Activated CD4-positive, alpha-beta memory T cell treated with anti-CD3 and anti-CD28 coated beads, Interleukin-2, amount 10 ng/mL, durations not matched to agents 7 days and 5 days (primary cell): ENCODE measurements around the gene HMGCR. TPM values are rescaled to one million over a fixed set of nuclear protein-coding genes. Genes with fewer than 3 reads are reported as not detected.
A peak's percentile ranks its signal among the peaks of the same experiment; 100 is the strongest.
"Not testable (repeated sequence)": the region's sequence is repeated elsewhere in the genome, so short reads cannot be mapped to it uniquely, and the experiment has no call there.

Experiments used
- CTCF ChIA-PET: fragments of 350-600 bp; sonication (Branson Sonifier 250); formaldehyde crosslinking; loops from one replicate; lab custom pipeline; 2021; ENCODE audit warnings: antibody characterized with exemption, inconsistent platforms; lab: Charles Lee
- POLR2A ChIA-PET: fragments of 350-600 bp; sonication (Branson Sonifier 250); formaldehyde crosslinking; loops from one replicate; lab custom pipeline; 2021; ENCODE audit warnings: antibody characterized with exemption; lab: Charles Lee
- DNase-seq: peaks from one replicate; pipeline ENCODE4 v3.0.0-alpha.2; 2020
- H3K27ac Mint-ChIP-seq: one replicate; pipeline ENCODE4 v1.8.0; 2021; ENCODE audit warnings: mild to moderate bottlenecking, mixed read lengths
- H3K27me3 Mint-ChIP-seq: one replicate; pipeline ENCODE4 v1.8.0; 2021; ENCODE audit warnings: mixed read lengths
- H3K36me3 Mint-ChIP-seq: one replicate; pipeline ENCODE4 v1.8.0; 2021; ENCODE audit warnings: low read depth, mixed read lengths
- H3K4me1 Mint-ChIP-seq: one replicate; pipeline ENCODE4 v1.8.0; 2021; ENCODE audit warnings: mixed read lengths
- H3K4me3 Mint-ChIP-seq: one replicate; pipeline ENCODE4 v1.8.0; 2021; ENCODE audit warnings: mild to moderate bottlenecking, mixed read lengths
- H3K9me3 Mint-ChIP-seq: one replicate; pipeline ENCODE4 v1.8.0; 2021; ENCODE audit warnings: mixed read lengths
- total RNA-seq, 2 experiments: library from RNA; stranded (reverse); gene quantifications; one replicate each; pipeline ENCODE4 v1.2.3, GENCODE V29; 2021

The HMGCR gene
- total RNA-seq, result 10 to 100 TPM; 86.7 to 94.5 TPM

GRCh38 chr5:75336615-75337336 is at the start of gene HMGCR:
Gene HMGCR (plus strand): TSS chr5:75337220. CDS start chr5:75342606, 5,386 bp downstream.
- CTCF ChIA-PET, result interaction anchor here (0.7 to 2.5 kb wide), 10 partner anchors 9 to 380 kb away, joined by 3 to 35 read pairs (median 4); partner anchors contain the start of genes ANKRD31 and POC5
- H3K9me3 Mint-ChIP-seq, result no peaks in the 10 kb centered on the region
- POLR2A ChIA-PET, result interaction anchor here (0.6 to 2.0 kb wide), 16 partner anchors 14 to 994 kb away, joined by 3 to 31 read pairs (median 4); partner anchors contain the start of genes ANKRD31, CERT1, GFM2 and NSA2
- DNase-seq, result peak; percentile 98
- peaks cover 35% of the 10 kb centered on the region for H3K4me1 Mint-ChIP-seq
- no peak within 1 kb of the TSS for H3K27ac Mint-ChIP-seq
- H3K27me3 Mint-ChIP-seq, result no peaks in the 10 kb centered on the region
- peaks cover 27% of the 10 kb centered on the region for H3K36me3 Mint-ChIP-seq
- no peak within 1 kb of the TSS for H3K4me3 Mint-ChIP-seq

- CTCF ChIA-PET, H3K4me3 Mint-ChIP-seq, H3K27ac Mint-ChIP-seq, H3K9me3 Mint-ChIP-seq, DNase-seq, H3K36me3 Mint-ChIP-seq, POLR2A ChIA-PET, H3K4me1 Mint-ChIP-seq: not testable (repeated sequence)
- peaks cover 20% of the 10 kb centered on the region for H3K27me3 Mint-ChIP-seq
These were observed 45.2 kb upstream of the HMGCR start for GRCh38 chr5:75291844-75292243.

- H3K4me1 Mint-ChIP-seq, result no peaks in the 10 kb centered on the region
- ChIA-PET POLR2A (no interaction called here), CTCF (no interaction called here)
- H3K9me3 Mint-ChIP-seq, result no peaks in the 10 kb centered on the region
- no peaks in the 10 kb centered on the region for H3K27me3 Mint-ChIP-seq
- no peaks in the 10 kb centered on the region for H3K36me3 Mint-ChIP-seq
- DNase-seq, result no peak
- no peak overlapping the region for H3K27ac Mint-ChIP-seq
- H3K4me3 Mint-ChIP-seq, result no peak overlapping the region
These were observed 36.9 kb upstream of the HMGCR start for GRCh38 chr5:75300084-75300483.

DNA sequence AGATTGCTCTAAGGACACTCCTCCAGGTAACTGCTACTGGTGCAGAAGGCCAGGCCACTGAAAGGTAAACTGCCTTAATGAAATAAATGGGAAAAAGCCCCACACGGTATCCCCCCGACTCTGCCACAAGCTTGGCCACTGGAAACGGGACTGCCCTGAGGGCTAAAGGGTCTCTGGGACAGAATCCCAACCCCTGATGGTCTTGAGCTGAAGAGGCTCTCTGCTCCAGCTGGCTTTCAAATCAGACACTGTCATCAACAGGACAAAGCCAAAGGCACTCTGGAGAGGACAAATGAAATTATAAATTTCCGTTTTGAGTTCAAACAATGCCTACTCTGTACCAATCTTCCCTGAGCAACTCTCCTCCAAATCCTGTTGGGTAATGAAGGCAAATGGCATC is 33.6 kb upstream of the HMGCR start:
- H3K4me1 Mint-ChIP-seq, result no peaks in the 10 kb centered on the region
- DNase-seq, result no peak
- ChIA-PET CTCF (no interaction called here), POLR2A (no interaction called here)
- no peaks in the 10 kb centered on the region for H3K36me3 Mint-ChIP-seq
- peaks cover 2% of the 10 kb centered on the region for H3K27me3 Mint-ChIP-seq
- no peak overlapping the region for H3K27ac Mint-ChIP-seq
- no peak overlapping the region for H3K4me3 Mint-ChIP-seq
- no peaks in the 10 kb centered on the region for H3K9me3 Mint-ChIP-seq

- H3K4me1 Mint-ChIP-seq, H3K27ac Mint-ChIP-seq, H3K27me3 Mint-ChIP-seq, CTCF ChIA-PET, H3K36me3 Mint-ChIP-seq, H3K9me3 Mint-ChIP-seq, H3K4me3 Mint-ChIP-seq, DNase-seq, POLR2A ChIA-PET: not testable (repeated sequence)
These were observed 32.5 kb upstream of the HMGCR start for GRCh38 chr5:75304486-75304885.

- Mint-ChIP-seq H3K36me3 (no peaks in the 10 kb centered on the region), H3K4me3 (no peak overlapping the region), H3K27ac (no peak overlapping the region), H3K4me1 (no peaks in the 10 kb centered on the region), H3K27me3 (peaks cover 4% of the 10 kb centered on the region), H3K9me3 (no peaks in the 10 kb centered on the region)
- ChIA-PET CTCF (interaction anchor here (0.6 kb wide), 1 partner anchor 70 kb away, joined by 3 read pairs; the partner anchor contains the start of gene ANKRD31), POLR2A (no interaction called here)
- DNase-seq, result no peak
These were observed 30.3 kb upstream of the HMGCR start for GRCh38 chr5:75306746-75307145.

DNA sequence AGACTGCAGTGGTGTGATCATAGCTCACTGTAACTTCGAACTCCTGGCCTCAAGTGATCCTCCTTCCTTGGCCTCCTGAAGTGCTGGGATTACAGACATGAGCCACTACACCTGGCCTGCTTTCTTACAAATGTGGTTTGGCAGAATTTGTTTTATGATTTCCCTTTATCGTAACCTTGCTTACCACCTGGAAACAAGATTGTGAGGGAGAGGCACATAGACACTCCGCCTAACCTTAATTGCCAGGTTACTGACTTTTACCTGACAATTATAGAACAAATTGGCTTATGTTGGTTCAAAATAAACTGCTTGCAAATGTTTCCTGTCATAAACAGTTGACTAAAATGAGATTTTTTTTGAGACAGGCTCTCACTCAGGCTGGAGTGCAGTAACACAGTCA is 26.8 kb upstream of the HMGCR start:
- Mint-ChIP-seq H3K4me1 (no peaks in the 10 kb centered on the region), H3K27me3 (peaks cover 7% of the 10 kb centered on the region), H3K36me3 (no peaks in the 10 kb centered on the region), H3K27ac (no peak overlapping the region), H3K9me3 (no peaks in the 10 kb centered on the region), H3K4me3 (no peak overlapping the region)
- DNase-seq, result no peak
- POLR2A ChIA-PET, result no interaction called here
- CTCF ChIA-PET, result no interaction called here

DNA sequence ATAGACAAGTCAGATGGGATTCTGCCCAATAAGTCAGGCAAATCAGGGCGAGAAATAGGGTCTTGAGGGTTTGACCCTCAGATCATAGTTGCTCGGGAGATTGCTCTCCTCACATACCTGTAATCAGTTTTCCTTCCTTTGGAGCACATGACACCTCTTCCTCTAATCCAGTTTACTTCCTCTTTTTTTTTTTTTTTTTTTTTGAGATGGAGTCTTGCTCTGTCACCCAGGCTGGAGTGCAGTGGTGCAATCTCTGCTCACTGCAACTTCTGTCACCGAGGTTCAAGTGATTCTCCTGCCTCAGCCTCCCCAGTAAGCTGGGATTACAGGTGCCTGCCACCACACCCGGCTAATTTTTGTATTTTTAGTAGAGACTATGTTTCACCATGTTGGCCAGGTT is 17.9 kb upstream of the HMGCR start:
- DNase-seq, H3K27ac Mint-ChIP-seq, H3K9me3 Mint-ChIP-seq, CTCF ChIA-PET, H3K4me3 Mint-ChIP-seq, H3K4me1 Mint-ChIP-seq, H3K36me3 Mint-ChIP-seq, H3K27me3 Mint-ChIP-seq, POLR2A ChIA-PET: not testable (repeated sequence)

- Mint-ChIP-seq H3K4me1 (no peaks in the 10 kb centered on the region), H3K36me3 (no peaks in the 10 kb centered on the region), H3K4me3 (no peak overlapping the region), H3K9me3 (no peaks in the 10 kb centered on the region), H3K27ac (no peak overlapping the region), H3K27me3 (no peaks in the 10 kb centered on the region)
- POLR2A ChIA-PET, result no interaction called here
- CTCF ChIA-PET, result no interaction called here
- DNase-seq, result no peak
These were observed 17.4 kb upstream of the HMGCR start for GRCh38 chr5:75319638-75320037.

GRCh38 chr5:75320371-75320770 is 16.6 kb upstream of the HMGCR start:
- H3K4me3 Mint-ChIP-seq, result no peak overlapping the region
- ChIA-PET CTCF (no interaction called here), POLR2A (no interaction called here)
- no peak overlapping the region for H3K27ac Mint-ChIP-seq
- peaks cover 4% of the 10 kb centered on the region for H3K4me1 Mint-ChIP-seq
- no peaks in the 10 kb centered on the region for H3K9me3 Mint-ChIP-seq
- no peaks in the 10 kb centered on the region for H3K36me3 Mint-ChIP-seq
- no peaks in the 10 kb centered on the region for H3K27me3 Mint-ChIP-seq
- DNase-seq, result no peak

- Mint-ChIP-seq H3K4me3 (no peak overlapping the region), H3K9me3 (no peaks in the 10 kb centered on the region), H3K4me1 (peaks cover 5% of the 10 kb centered on the region), H3K36me3 (no peaks in the 10 kb centered on the region), H3K27me3 (no peaks in the 10 kb centered on the region), H3K27ac (no peak overlapping the region)
- no peak for DNase-seq
- CTCF ChIA-PET, result no interaction called here
- POLR2A ChIA-PET, result no interaction called here
These were observed 15.0 kb upstream of the HMGCR start for GRCh38 chr5:75322066-75322465.

DNA sequence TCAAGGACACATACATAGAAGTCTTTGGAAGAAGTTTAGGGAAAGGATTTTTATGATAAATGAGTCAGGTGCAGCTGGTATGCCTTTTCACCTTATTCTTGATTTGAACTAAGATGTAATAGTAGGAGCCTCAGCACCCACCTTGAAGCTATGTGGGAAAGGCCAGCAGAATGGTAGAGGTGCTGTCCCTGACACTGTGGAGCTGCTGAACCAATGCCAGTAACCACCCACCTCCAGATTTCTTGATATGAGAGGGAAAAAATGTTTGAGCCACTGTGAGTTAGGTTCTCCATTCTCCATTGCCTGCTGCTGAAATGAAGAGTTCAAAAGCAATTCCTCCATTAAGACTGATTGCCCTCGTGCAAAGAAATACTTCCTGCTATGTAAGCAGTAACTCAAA is 12.2 kb upstream of the HMGCR start:
- POLR2A ChIA-PET, result no interaction called here
- CTCF ChIA-PET, result no interaction called here
- Mint-ChIP-seq H3K36me3 (no peaks in the 10 kb centered on the region), H3K4me3 (no peak overlapping the region), H3K9me3 (no peaks in the 10 kb centered on the region), H3K27ac (no peak overlapping the region), H3K4me1 (peaks cover 5% of the 10 kb centered on the region), H3K27me3 (no peaks in the 10 kb centered on the region)
- no peak for DNase-seq

DNA sequence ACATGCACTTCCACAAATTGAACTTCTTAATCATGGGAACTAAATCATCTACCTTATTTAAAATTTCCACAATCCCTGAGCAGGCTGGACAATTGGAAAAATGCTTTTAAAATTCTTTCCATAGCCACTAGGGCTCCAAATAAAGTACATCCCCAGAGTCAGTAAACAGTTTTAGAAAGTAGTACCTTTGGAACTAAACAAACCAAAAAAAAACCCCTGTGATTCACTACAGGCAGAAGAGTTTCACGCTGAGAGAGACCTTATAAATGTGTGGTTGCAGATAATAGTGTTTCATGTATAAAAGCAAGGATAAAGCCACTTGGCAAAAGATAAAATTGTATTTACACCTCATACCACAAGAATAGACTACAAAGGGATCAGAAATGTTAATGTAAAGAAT is 11.8 kb upstream of the HMGCR start:
- ChIA-PET CTCF (no interaction called here), POLR2A (no interaction called here)
- no peak overlapping the region for H3K4me3 Mint-ChIP-seq

GRCh38 chr5:75330404-75330803 is 6.6 kb upstream of the HMGCR start:
- peaks cover under 1% of the 10 kb centered on the region for H3K4me1 Mint-ChIP-seq
- no peak overlapping the region for H3K27ac Mint-ChIP-seq
- no peak for DNase-seq
- no peak overlapping the region for H3K4me3 Mint-ChIP-seq
- POLR2A ChIA-PET, result no interaction called here
- no peaks in the 10 kb centered on the region for H3K9me3 Mint-ChIP-seq
- no peaks in the 10 kb centered on the region for H3K27me3 Mint-ChIP-seq
- CTCF ChIA-PET, result interaction anchor here (0.7 to 1.2 kb wide), 2 partner anchors 93 to 186 kb away, joined by 3 to 4 read pairs; no protein-coding TSS in a partner anchor
- no peaks in the 10 kb centered on the region for H3K36me3 Mint-ChIP-seq

More for the DNA sequence above, 11.8 kb upstream of the HMGCR start:
- no peak for DNase-seq
- H3K36me3 Mint-ChIP-seq, result no peaks in the 10 kb centered on the region
- H3K4me1 Mint-ChIP-seq, result peaks cover 5% of the 10 kb centered on the region
- H3K9me3 Mint-ChIP-seq, result no peaks in the 10 kb centered on the region
- H3K27me3 Mint-ChIP-seq, result no peaks in the 10 kb centered on the region
- H3K27ac Mint-ChIP-seq, result no peak overlapping the region
